Kidney epithelial cell (primary cell): ENCODE results near the gene MYO1D. TPM values are rescaled to one million over a fixed set of nuclear protein-coding genes. Genes with fewer than 3 reads are reported as not detected.

Experiments used
- DNase-seq: peaks from one replicate; pipeline ENCODE4 v3.0.0-alpha.2; 2010; ENCODE audit warnings: low read depth
- H3K27me3 ChIP-seq: 2 replicates; pipeline ENCODE4 v1.6.0; 2011; ENCODE audit warnings: low read length; ENCODE audit not compliant: control insufficient read depth, insufficient read depth
- H3K36me3 ChIP-seq: 2 replicates; pipeline ENCODE4 v1.5.1; 2011; ENCODE audit warnings: low read length; ENCODE audit not compliant: control insufficient read depth, insufficient read depth
- H3K4me3 ChIP-seq: 2 replicates; pipeline ENCODE4 v1.5.1; 2011; ENCODE audit warnings: low read depth, mild to moderate bottlenecking, control low read depth, low read length
- total RNA-seq: library from RNA; depleted of rRNA; stranded (reverse); fragments of >200 nt; gene quantifications from 2 replicates; pipeline ENCODE4 v1.2.3, GENCODE V29; 2015
- TF ChIP-seq, protein P1 (sequence below): IDR thresholded peaks from 2 replicates; pipeline ENCODE4 v1.5.1; 2011; ENCODE audit warnings: mild to moderate bottlenecking, moderate library complexity, low read length, control low read depth, inconsistent platforms; ENCODE audit not compliant: insufficient read depth, poor library complexity, severe bottlenecking

The MYO1D gene
- total RNA-seq, 1 donor from 2014 or later: 95.5 TPM

DNA sequence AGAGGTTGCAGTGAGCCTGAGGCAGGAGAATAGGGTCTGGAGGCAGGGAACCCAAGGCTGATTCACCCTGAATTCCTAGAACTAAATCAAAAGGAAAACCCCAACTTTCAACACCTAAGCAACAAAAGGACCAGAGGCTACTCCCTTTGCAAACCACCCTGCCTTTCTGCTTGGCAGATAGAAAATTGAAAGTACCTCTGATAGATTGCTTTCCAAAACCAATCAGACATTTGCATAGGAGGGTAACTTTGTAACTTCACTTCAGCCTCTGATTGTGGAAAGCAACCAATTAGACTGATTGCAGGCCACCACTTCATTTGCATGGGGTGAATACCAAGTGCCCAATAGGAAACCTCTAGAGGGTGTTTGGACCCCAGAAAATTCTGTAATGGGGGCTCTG lies 40.2 kb upstream of the MYO1D start:
- Histone ChIP-seq H3K4me3 (no peak overlapping the region), H3K27me3 (no peaks in the 10 kb centered on the region), H3K36me3 (no peaks in the 10 kb centered on the region)
- TF ChIP-seq, protein P1, sequence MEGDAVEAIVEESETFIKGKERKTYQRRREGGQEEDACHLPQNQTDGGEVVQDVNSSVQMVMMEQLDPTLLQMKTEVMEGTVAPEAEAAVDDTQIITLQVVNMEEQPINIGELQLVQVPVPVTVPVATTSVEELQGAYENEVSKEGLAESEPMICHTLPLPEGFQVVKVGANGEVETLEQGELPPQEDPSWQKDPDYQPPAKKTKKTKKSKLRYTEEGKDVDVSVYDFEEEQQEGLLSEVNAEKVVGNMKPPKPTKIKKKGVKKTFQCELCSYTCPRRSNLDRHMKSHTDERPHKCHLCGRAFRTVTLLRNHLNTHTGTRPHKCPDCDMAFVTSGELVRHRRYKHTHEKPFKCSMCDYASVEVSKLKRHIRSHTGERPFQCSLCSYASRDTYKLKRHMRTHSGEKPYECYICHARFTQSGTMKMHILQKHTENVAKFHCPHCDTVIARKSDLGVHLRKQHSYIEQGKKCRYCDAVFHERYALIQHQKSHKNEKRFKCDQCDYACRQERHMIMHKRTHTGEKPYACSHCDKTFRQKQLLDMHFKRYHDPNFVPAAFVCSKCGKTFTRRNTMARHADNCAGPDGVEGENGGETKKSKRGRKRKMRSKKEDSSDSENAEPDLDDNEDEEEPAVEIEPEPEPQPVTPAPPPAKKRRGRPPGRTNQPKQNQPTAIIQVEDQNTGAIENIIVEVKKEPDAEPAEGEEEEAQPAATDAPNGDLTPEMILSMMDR: no peak
- no peak for DNase-seq

DNA sequence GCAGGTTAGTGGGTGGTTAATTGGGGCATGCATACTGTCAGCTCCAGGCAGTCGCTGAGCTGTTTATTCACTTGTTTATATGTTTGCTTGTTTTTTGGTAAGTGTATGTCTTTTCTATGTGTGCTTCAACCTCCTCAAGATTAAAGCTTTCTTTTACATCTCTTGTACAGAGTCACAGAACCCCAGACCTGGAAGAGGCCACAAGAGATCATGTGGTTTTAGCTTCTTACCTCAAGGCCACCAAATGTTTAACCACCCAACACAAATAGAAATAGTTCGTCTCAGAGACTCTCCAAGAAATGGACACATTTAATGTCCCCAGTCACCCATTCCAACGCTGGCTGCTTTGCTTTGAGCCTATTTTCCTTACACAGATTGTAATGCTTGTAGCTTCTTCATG lies 39.2 kb upstream of the MYO1D start:
- no peak for DNase-seq
- H3K27me3 ChIP-seq: no peaks in the 10 kb centered on the region
- no peak overlapping the region for H3K4me3 ChIP-seq
- no peaks in the 10 kb centered on the region for H3K36me3 ChIP-seq
- TF ChIP-seq, protein P1: no peak

DNA sequence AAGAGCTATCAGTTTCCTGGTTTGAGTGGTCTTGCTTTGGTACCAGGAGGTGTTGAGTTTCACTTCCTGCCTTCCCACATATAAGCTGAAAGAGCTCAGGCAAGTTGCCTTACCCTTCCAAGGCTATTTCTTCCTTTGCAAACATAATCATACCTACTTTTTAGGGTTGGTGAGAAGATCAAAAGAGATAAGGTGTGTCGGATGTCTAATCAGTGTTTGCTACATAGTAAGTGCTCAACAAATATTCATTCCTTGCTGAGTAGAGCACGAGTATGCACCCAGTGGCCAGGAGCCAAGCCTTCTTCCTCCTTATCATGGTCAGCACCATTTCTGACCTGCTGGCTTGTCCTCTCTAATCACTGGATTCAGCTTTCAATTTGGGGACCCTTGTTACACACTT lies 38.3 kb upstream of the MYO1D start:
- H3K36me3 ChIP-seq: no peaks in the 10 kb centered on the region
- no peak for DNase-seq
- TF ChIP-seq, protein P1: no peak

DNA sequence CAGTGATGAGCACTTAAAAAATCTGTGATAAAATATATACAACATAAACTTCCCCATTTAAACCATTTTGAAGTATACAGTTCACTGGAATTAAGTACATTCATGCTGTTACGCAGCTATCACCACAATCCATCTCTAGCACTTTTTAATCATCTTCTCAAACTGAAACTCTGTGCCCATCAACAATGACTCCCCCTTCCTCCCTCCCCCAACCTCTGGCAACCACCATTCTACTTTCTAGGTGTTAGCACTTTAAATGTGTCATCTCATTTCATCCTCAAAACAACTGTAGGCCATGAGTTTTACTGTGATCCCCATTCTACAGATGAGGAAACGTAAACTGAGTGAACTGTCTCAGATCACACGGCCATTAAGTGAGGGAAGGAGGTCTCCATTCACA lies 37.3 kb upstream of the MYO1D start:
- Histone ChIP-seq H3K27me3 (no peaks in the 10 kb centered on the region), H3K36me3 (no peaks in the 10 kb centered on the region), H3K4me3 (no peak overlapping the region)
- no peak for DNase-seq
- TF ChIP-seq, protein P1: no peak

More for the DNA sequence above, 38.3 kb upstream of the MYO1D start:
- Histone ChIP-seq H3K4me3 (no peak overlapping the region), H3K27me3 (no peaks in the 10 kb centered on the region)

DNA sequence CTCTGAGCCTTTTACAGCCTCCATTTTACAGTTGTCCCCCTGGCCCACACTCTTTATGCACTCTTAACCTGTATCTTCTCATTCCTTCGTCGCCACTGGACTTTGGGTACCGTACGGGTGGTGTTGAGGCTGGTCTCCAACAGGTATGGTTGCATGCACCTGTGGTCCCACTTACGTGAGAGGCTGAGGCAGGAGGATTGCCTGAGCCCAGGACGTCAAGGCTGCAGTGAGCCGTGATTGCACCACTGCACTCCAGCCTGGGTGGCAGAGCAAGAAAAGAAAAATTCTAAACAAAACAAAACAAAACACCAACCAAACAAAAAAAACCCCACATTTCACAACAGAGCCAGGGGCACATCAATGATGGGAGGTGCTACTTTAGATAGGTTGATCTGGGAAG lies 36.7 kb upstream of the MYO1D start:
- Histone ChIP-seq H3K36me3 (no peaks in the 10 kb centered on the region), H3K4me3 (no peak overlapping the region), H3K27me3 (no peaks in the 10 kb centered on the region)
- no peak for DNase-seq
- TF ChIP-seq, protein P1: no peak

DNA sequence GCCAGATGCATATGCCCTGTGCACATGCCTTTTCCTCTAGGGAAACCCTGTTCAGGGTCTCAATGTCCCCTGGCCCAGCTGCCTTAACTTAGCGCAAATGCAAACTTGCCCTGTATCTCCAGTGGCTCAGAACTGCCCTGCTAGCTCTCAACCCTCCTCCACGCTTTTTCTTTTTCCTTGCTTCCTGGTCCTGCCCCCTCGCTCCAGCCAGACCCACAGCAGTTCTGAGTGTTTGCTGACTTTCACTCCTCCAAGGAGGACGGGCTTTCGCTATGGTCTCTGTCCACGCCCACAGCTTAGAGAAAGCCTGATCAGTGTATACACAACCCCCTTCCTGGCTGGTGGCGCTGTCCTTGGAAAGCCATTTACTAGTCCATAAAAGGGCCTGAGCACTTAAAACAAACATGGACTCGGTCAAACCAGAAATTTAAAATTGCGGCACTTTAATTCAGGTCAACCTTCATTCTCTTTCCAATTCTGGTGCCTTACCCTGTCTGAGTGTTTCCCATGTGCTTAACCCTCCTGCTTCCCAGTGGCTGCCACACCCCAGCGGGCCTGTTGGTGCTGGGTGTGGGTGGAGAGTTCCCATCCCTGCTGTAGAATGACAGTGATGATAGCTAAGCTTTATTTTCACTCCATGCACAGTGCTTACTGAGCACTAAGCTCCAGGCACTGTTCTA lies 35.4 kb upstream of the MYO1D start:
- TF ChIP-seq, protein P1: no peak
- Histone ChIP-seq H3K27me3 (no peaks in the 10 kb centered on the region), H3K4me3 (no peak overlapping the region), H3K36me3 (no peaks in the 10 kb centered on the region)
- DNase-seq: peak; percentile 44
